Endothelial cell of umbilical vein (primary cell): ENCODE data around the gene CATSPERD. TPM values are rescaled to one million over a fixed set of nuclear protein-coding genes. Genes with fewer than 3 reads are reported as not detected.

ENCODE experiments used
- BruUV-seq: library from RNA; stranded (reverse); fragments of 400-500 nt; replicated peaks from 2 replicates; lab custom pipeline; 2021; lab: Mats Ljungman, UMichigan
- CTCF ChIA-PET: fragments of 300-600, 350-600 bp; sonication (Branson Sonifier 250); formaldehyde crosslinking; loops from one replicate; lab custom pipeline; 2021; ENCODE audit warnings: antibody characterized with exemption, inconsistent platforms; lab: Charles Lee
- POLR2A ChIA-PET: fragments of 300-600, 350-600 bp; sonication (Branson Sonifier 250); formaldehyde crosslinking; loops from one replicate; lab custom pipeline; 2021; ENCODE audit warnings: antibody characterized with exemption, inconsistent platforms; lab: Charles Lee
- DNase-seq: peaks from one replicate; pipeline ENCODE4 v3.0.0-alpha.2; 2011; ENCODE audit warnings: low read depth, low spot score
- FAIRE-seq: peaks from 2 replicates; lab custom pipeline; 2011; peaks lifted over from hg19 to GRCh38; lab: Jason Lieb, UNC
- H2AFZ ChIP-seq: 2 replicates; pipeline ENCODE4 v1.6.0; 2012; ENCODE audit warnings: low read depth, low read length, control low read depth, inconsistent platforms
- H3K27ac ChIP-seq: 2 replicates; pipeline ENCODE4 v1.5.1; 2011; ENCODE audit warnings: low read depth, mild to moderate bottlenecking, control low read depth, low read length, moderate library complexity; ENCODE audit not compliant: insufficient read depth
- H3K27me3 ChIP-seq, 2 experiments: 2 replicates each; pipeline versions ENCODE4 v1.6.0 to v1.6.1; 2011; ENCODE audit warnings: low read length in 2 of 2, mixed read lengths in 1 of 2; ENCODE audit not compliant: control insufficient read depth in 2 of 2, insufficient read depth in 2 of 2
- H3K36me3 ChIP-seq, 2 experiments: 2 replicates in 1 of 2; 3 replicates in 1 of 2; pipeline ENCODE4 v1.5.1; 2011; ENCODE audit warnings: low read length in 2 of 2, mild to moderate bottlenecking in 1 of 2, moderate library complexity in 1 of 2; ENCODE audit not compliant: control insufficient read depth in 2 of 2, insufficient read depth in 2 of 2; ENCODE audit errors: extremely low read depth in 1 of 2
- H3K4me1 ChIP-seq: 3 replicates; pipeline ENCODE4 v1.5.1; 2011; ENCODE audit warnings: mild to moderate bottlenecking, low read length; ENCODE audit not compliant: control insufficient read depth, insufficient read depth; ENCODE audit errors: extremely low read depth
- H3K4me2 ChIP-seq: 2 replicates; pipeline ENCODE4 v1.6.1; 2011; ENCODE audit warnings: low read length, control low read depth, mixed read lengths; ENCODE audit not compliant: insufficient read depth
- H3K4me3 ChIP-seq, 3 experiments: fragments of 200-600 bp in 1 of 3; sonication (generic), shearing (Covaris generic) in 1 of 3; replicated peaks in 1 of 3; 2 replicates each; pipeline ENCODE4 v1.5.1; 2011 to 2016; ENCODE audit warnings: control low read depth in 3 of 3, low read length in 3 of 3, mild to moderate bottlenecking in 2 of 3, inconsistent platforms in 1 of 3, low read depth in 1 of 3, moderate library complexity in 1 of 3; ENCODE audit not compliant: insufficient read depth in 1 of 3
- H3K79me2 ChIP-seq: 2 replicates; pipeline ENCODE4 v1.6.0; 2012; ENCODE audit warnings: low read length, inconsistent platforms; ENCODE audit not compliant: control insufficient read depth, insufficient read depth
- H3K9ac ChIP-seq: replicated peaks from 2 replicates; pipeline ENCODE3; 2011; ENCODE audit warnings: low read length, control low read depth; ENCODE audit not compliant: insufficient read depth; ENCODE audit errors: extremely low read depth
- H3K9me1 ChIP-seq: replicated peaks from 3 replicates; pipeline ENCODE4 v1.6.0; 2011; ENCODE audit warnings: mild to moderate bottlenecking, low read length; ENCODE audit not compliant: control insufficient read depth, insufficient read depth; ENCODE audit errors: extremely low read depth
- H3K9me3 ChIP-seq: replicated peaks from 2 replicates; pipeline ENCODE4 v1.5.1; 2012; ENCODE audit warnings: low read length, inconsistent platforms; ENCODE audit not compliant: control insufficient read depth, insufficient read depth
- H4K20me1 ChIP-seq: replicated peaks from 2 replicates; pipeline ENCODE3; 2011; ENCODE audit warnings: mild to moderate bottlenecking, low read length; ENCODE audit not compliant: control insufficient read depth, insufficient read depth; ENCODE audit errors: extremely low read depth
- EZH2 ChIP-seq: IDR thresholded peaks from 2 replicates; pipeline ENCODE4 v1.6.1; 2012; ENCODE audit warnings: borderline replicate concordance, low read depth, mild to moderate bottlenecking, moderate library complexity, low read length, inconsistent platforms; ENCODE audit not compliant: severe bottlenecking
- GATA2 ChIP-seq: IDR thresholded peaks from 2 replicates; pipeline ENCODE4 v1.7.0; 2011; ENCODE audit warnings: low read depth, mild to moderate bottlenecking, moderate library complexity, mixed read lengths, low read length; ENCODE audit not compliant: insufficient read length, insufficient read depth
- JUN ChIP-seq: IDR thresholded peaks from 2 replicates; pipeline ENCODE4 v1.6.1; 2011; ENCODE audit warnings: borderline replicate concordance, low read depth; ENCODE audit not compliant: insufficient read length, insufficient read depth
- MYC ChIP-seq: IDR thresholded peaks from one replicate; pipeline ENCODE4 v1.6.1; 2011; ENCODE audit warnings: mild to moderate bottlenecking, low read depth, low read length
- POLR2AphosphoS5 ChIP-seq: IDR thresholded peaks from 2 replicates; pipeline ENCODE4 v1.6.1; 2012; ENCODE audit warnings: low read depth, mild to moderate bottlenecking, control low read depth, low read length, moderate library complexity; ENCODE audit not compliant: insufficient read depth
- dilution Hi-C: fragments of 300-500 bp; cut with MboI; formaldehyde crosslinking; loops from one replicate; pipeline ENCODE4 v1.15.0; 2019; ENCODE audit warnings: low sequenced_read_pairs; ENCODE audit not compliant: extremely low pct_ligation_motif_present
- intact Hi-C: fragments of 100-400 bp; cut with micrococcal nuclease; formaldehyde crosslinking; loops from one replicate; pipeline ENCODE4 v1.10.0; 2022
- polyA plus RNA-seq, 4 experiments: library from polyadenylated mRNA; depleted of rRNA in 3 of 4; stranded (reverse) in 3 of 4; unstranded in 1 of 4; fragments of >200 nt; gene quantifications; 2 replicates each; pipeline versions ENCODE4 v1.2.1 to v1.2.3, GENCODE V29; 2011 to 2012; ENCODE audit warnings: missing spikeins in 1 of 4
- total RNA-seq: library from RNA; stranded (reverse); gene quantifications from 2 replicates; pipeline ENCODE4 v1.2.3, GENCODE V29; 2021
- TF ChIP-seq, protein P1 (sequence below), 2 donors: IDR thresholded peaks; 1 replicate in 1 of 2; 2 replicates in 1 of 2; pipeline ENCODE4 v1.5.1; 2011; ENCODE audit warnings: low read length in 2 of 2, mild to moderate bottlenecking in 2 of 2, moderate library complexity in 2 of 2, control low read depth in 1 of 2, inconsistent platforms in 1 of 2, low read depth in 1 of 2; ENCODE audit not compliant: insufficient read depth in 1 of 2; ENCODE audit errors: extremely low read depth in 1 of 2

CATSPERD gene
- total and polyA plus RNA-seq, 2 donors (not counting 3 experiments of a cell fraction or from before 2014, with no cell fraction given): not detected

DNA sequence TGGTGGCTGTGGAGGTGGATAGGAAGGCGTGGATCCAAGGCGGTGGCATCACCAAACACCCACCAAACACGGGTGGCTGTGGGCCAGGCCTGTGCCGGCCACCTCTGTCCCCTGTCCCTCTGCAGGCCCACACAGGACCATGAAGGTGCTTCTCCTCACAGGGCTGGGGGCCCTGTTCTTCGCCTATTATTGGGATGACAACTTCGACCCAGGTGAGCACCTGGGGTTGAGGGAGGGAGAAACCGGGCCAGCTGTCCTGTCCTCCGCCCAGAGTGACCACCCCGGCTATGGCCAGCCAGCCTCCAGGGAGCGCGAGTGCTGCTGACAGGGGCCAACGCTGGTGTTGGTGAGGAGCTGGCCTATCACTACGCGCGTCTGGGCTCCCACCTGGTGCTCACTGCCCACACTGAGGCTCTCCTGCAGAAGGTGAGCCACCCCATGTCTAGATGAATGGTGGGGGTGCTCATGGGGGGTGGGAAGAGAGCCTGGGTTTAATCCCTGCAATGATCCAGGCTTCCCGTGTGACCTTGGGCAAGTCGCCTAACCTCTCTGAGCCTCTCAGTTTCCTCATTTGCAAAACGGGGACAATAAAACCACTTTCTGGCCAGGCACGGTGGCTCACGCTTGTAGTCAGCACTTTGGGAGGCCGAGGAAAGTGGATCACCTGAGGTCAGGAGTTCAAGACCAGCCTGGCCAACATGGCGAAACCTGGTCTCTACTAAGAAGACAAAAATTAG lies 35.6 kb upstream of the CATSPERD start:
- dilution Hi-C loops (no loop called here), intact Hi-C loops (no loop called here)
- Histone ChIP-seq H2AFZ (no peak overlapping the region), H3K9me3 (no peaks in the 10 kb centered on the region), H3K9me1 (no peaks in the 10 kb centered on the region), H3K36me3 (no peaks in the 10 kb centered on the region), H3K9ac (no peak overlapping the region), H3K4me2 (no peak overlapping the region), H4K20me1 (no peaks in the 10 kb centered on the region), H3K27ac (no peak overlapping the region), H3K27me3 (no peaks in the 10 kb centered on the region), H3K79me2 (peaks cover 2% of the 10 kb centered on the region), H3K4me1 (peaks cover 5% of the 10 kb centered on the region), H3K4me3 (no peak overlapping the region)
- no TSS peak for BruUV-seq
- no peak for TF ChIP-seq POLR2AphosphoS5
- ChIA-PET POLR2A (no interaction called here), CTCF (no interaction called here)
- no peak for DNase-seq
- FAIRE-seq: no peak

DNA sequence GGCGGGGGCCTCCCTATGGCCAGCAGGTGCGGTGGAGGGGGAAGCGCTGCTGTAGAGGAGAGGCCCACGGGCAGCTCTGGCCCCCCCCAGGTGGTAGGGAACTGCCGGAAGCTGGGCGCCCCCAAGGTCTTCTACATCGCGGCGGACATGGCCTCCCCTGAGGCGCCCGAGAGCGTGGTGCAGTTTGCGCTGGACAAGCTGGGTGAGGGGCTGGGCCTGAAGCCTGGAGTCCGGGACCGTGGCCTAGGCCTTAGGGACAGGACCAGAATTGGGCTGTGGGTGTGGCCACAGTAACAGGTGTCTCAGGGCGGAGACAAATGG lies 34.2 kb upstream of the CATSPERD start:
- no peaks in the 10 kb centered on the region for H3K9me1 ChIP-seq
- no peak for TF ChIP-seq EZH2
- TF ChIP-seq MYC: no peak
- TF ChIP-seq POLR2AphosphoS5: no peak
- TF ChIP-seq, protein P1, sequence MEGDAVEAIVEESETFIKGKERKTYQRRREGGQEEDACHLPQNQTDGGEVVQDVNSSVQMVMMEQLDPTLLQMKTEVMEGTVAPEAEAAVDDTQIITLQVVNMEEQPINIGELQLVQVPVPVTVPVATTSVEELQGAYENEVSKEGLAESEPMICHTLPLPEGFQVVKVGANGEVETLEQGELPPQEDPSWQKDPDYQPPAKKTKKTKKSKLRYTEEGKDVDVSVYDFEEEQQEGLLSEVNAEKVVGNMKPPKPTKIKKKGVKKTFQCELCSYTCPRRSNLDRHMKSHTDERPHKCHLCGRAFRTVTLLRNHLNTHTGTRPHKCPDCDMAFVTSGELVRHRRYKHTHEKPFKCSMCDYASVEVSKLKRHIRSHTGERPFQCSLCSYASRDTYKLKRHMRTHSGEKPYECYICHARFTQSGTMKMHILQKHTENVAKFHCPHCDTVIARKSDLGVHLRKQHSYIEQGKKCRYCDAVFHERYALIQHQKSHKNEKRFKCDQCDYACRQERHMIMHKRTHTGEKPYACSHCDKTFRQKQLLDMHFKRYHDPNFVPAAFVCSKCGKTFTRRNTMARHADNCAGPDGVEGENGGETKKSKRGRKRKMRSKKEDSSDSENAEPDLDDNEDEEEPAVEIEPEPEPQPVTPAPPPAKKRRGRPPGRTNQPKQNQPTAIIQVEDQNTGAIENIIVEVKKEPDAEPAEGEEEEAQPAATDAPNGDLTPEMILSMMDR (IDR thresholded peaks at IDR 0.05; ENCODE audit: extremely low read depth in 1 of 2, insufficient read depth in 1 of 2, low read depth in 1 of 2, low read length in 2 of 2): no peak
- TF ChIP-seq JUN: no peak
- TF ChIP-seq GATA2: no peak
- H4K20me1 ChIP-seq: no peaks in the 10 kb centered on the region
- no TSS peak for BruUV-seq
- no peaks in the 10 kb centered on the region for H3K4me1 ChIP-seq
- H3K9me3 ChIP-seq: no peaks in the 10 kb centered on the region
- peak overlapping the region; percentile 43 for H3K4me2 ChIP-seq
- intact Hi-C loops: no loop called here
- H3K79me2 ChIP-seq: peaks cover 12% of the 10 kb centered on the region
- H3K4me3 ChIP-seq: peak overlapping the region in 1 of 3 experiments; percentile 49
- peak overlapping the region; percentile 77 for H2AFZ ChIP-seq
- DNase-seq (no peak), FAIRE-seq (no peak)
- H3K27ac ChIP-seq: no peak overlapping the region
- ChIA-PET POLR2A (no interaction called here), CTCF (interaction anchor here (1.1 to 1.6 kb wide), 3 partner anchors 10 to 52 kb away, joined by 3 to 11 read pairs (median 4); partner anchors contain the start of genes CATSPERD and LONP1)
- no peaks in the 10 kb centered on the region for H3K36me3 ChIP-seq
- no peaks in the 10 kb centered on the region for H3K27me3 ChIP-seq
- dilution Hi-C loops: no loop called here
- no peak overlapping the region for H3K9ac ChIP-seq
